G401 (cell line): ENCODE data around the gene CHN2. TPM values are rescaled to one million over a fixed set of nuclear protein-coding genes. Genes with fewer than 3 reads are reported as not detected.
A peak's percentile ranks its signal among the peaks of the same experiment; 100 is the strongest.

Experiments
- DNase-seq: peaks from one replicate; pipeline ENCODE4 v3.0.0-alpha.2; 2015; ENCODE audit warnings: low spot score
- in situ Hi-C: cut with HindIII; loops from 2 replicates; pipeline ENCODE4 v1.10.0; 2016; ENCODE audit warnings: low sequenced_read_pairs, mixed read lengths
- total RNA-seq: library from RNA; depleted of rRNA; stranded (reverse); fragments of >200 nt; shearing (Covaris generic); gene quantifications from 2 replicates; pipeline ENCODE4 v1.2.3, GENCODE V29; 2014; rRNA removed

Gene CHN2
- total RNA-seq: not detected in 2 replicates

- in situ Hi-C loops: no loop called here
These were observed at the start of gene CHN2 for GRCh38 chr7:29194594-29195427. Gene CHN2 (plus strand): TSS chr7:29194775.

GRCh38 chr7:29145553-29146056 lies 49.0 kb upstream of the CHN2 start:
- DNase-seq: peak; percentile 40
- in situ Hi-C loops: no loop called here

More at GRCh38 chr7:29194594-29195427, at the start of gene CHN2:
- peak; percentile 71 for DNase-seq

- in situ Hi-C loops: no loop called here
These were observed 48.4 kb upstream of the CHN2 start, which contains the start of gene CPVL for GRCh38 chr7:29146057-29146706. Gene CPVL (minus strand): TSS chr7:29146537. CDS start chr7:29121061, 25,476 bp downstream.

GRCh38 chr7:29146888-29147609 lies 47.5 kb upstream of the CHN2 start:
- in situ Hi-C loops: no loop called here
- DNase-seq: peak; percentile 49

More at GRCh38 chr7:29146057-29146706, 48.4 kb upstream of the CHN2 start, which contains the start of gene CPVL:
- DNase-seq: peak; percentile 50

GRCh38 chr7:29147821-29148220 lies 46.8 kb upstream of the CHN2 start:
- in situ Hi-C loops: no loop called here
- no peak for DNase-seq

- in situ Hi-C loops: no loop called here
- no peak for DNase-seq
These were observed 45.5 kb upstream of the CHN2 start for GRCh38 chr7:29149036-29149435.

GRCh38 chr7:29150856-29151255 lies 43.7 kb upstream of the CHN2 start:
- DNase-seq: no peak
- in situ Hi-C loops: no loop called here

- DNase-seq: no peak
- in situ Hi-C loops: no loop called here
These were observed 40.5 kb upstream of the CHN2 start for GRCh38 chr7:29154076-29154475.

- no peak for DNase-seq
These were observed 37.6 kb upstream of the CHN2 start for GRCh38 chr7:29156907-29157452.

GRCh38 chr7:29158795-29159423 lies 35.7 kb upstream of the CHN2 start:
- in situ Hi-C loops: no loop called here
- no peak for DNase-seq

More at GRCh38 chr7:29156907-29157452, 37.6 kb upstream of the CHN2 start:
- in situ Hi-C loops: no loop called here

GRCh38 chr7:29160080-29160479 lies 34.5 kb upstream of the CHN2 start:
- in situ Hi-C loops: no loop called here
- no peak for DNase-seq

GRCh38 chr7:29161231-29161630 lies 33.3 kb upstream of the CHN2 start:
- no peak for DNase-seq
- in situ Hi-C loops: no loop called here

GRCh38 chr7:29162577-29162976 lies 32.0 kb upstream of the CHN2 start:
- in situ Hi-C loops: no loop called here
- no peak for DNase-seq

- in situ Hi-C loops: no loop called here
These were observed 30.7 kb upstream of the CHN2 start for GRCh38 chr7:29163854-29164253.

GRCh38 chr7:29167721-29168120 lies 26.9 kb upstream of the CHN2 start:
- no peak for DNase-seq
- in situ Hi-C loops: no loop called here

More at GRCh38 chr7:29163854-29164253, 30.7 kb upstream of the CHN2 start:
- no peak for DNase-seq

GRCh38 chr7:29170781-29171180 lies 23.8 kb upstream of the CHN2 start:
- no peak for DNase-seq
- in situ Hi-C loops: no loop called here

- in situ Hi-C loops: no loop called here
- DNase-seq: no peak
These were observed 21.1 kb upstream of the CHN2 start for GRCh38 chr7:29173458-29173857.

- no peak for DNase-seq
- in situ Hi-C loops: no loop called here
These were observed 16.5 kb upstream of the CHN2 start for GRCh38 chr7:29177963-29178600.
